ENCODE results near the gene AMMECR1.

The AMMECR1 gene

DNA sequence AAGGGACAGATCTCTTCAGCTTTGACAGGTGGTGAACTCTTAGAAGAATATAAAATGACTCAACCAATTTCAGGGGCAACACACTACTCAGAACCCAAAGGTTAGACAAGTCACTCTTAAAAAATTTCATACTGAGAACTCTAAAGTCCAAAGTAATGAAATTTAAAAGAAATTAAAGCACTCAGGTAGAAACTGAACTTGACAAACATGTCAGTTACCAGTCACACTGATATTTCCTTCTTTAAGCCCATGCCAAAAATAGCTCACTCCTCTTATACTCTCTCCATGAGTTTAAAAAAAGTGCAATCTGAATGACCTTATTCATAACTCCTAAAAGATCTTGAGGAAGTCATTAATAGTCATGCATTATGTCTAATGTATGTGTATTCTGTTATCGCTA, 40.3 kb downstream of the AMMECR1 start:
- H3K4me3 ChIP-seq (ENCODE audit: insufficient read length, low read depth), result no peak overlapping the region
- no peaks in the 10 kb centered on the region for H3K36me3 ChIP-seq (ENCODE audit: insufficient read depth, insufficient read length, low read length)
- DNase-seq (ENCODE audit: low read depth, low spot score), result no peak
- no peak overlapping the region for H3K9ac ChIP-seq (ENCODE audit: insufficient read length, low read depth)
- no peaks in the 10 kb centered on the region for H3K9me3 ChIP-seq (ENCODE audit: insufficient read depth, low read length)
- H3K4me1 ChIP-seq (ENCODE audit: insufficient read depth, insufficient read length), result no peaks in the 10 kb centered on the region
- no peaks in the 10 kb centered on the region for H3K27me3 ChIP-seq (ENCODE audit: insufficient read depth, insufficient read length)
- TF ChIP-seq SUZ12 (IDR thresholded peaks at IDR 0.05; ENCODE audit: extremely low read depth, insufficient read depth, insufficient read length), result no peak
- TF ChIP-seq YY1 (IDR thresholded peaks at IDR 0.05; ENCODE audit: insufficient read depth, insufficient read length), result no peak
- TF ChIP-seq ZNF274 (IDR thresholded peaks at IDR 0.05; ENCODE audit: low read depth, low read length), result no peak

DNA sequence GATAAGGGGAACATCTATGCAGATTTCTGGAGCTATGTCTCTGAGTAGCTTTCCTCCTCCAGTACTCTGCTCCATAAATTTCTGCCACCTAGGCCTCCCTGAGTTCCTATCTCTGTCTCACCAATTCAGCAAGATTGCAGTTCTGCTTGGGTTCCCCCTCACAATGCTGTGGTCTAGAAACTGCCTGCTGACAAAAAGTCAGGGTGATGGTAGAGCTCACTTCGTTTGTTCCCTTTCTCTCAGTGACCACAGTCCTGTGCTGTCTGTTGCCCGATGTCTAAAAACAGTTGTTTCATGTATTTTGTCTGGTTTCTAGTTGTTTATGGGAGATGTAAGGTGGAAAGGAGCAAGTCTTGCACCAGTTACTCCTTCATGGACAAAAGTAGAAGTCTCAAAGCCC, 41.1 kb downstream of the AMMECR1 start:
- Histone ChIP-seq H3K36me3 (ENCODE audit: insufficient read depth, insufficient read length, low read length) (no peaks in the 10 kb centered on the region), H3K4me1 (ENCODE audit: insufficient read depth, insufficient read length) (no peaks in the 10 kb centered on the region), H3K9me3 (ENCODE audit: insufficient read depth, low read length) (no peaks in the 10 kb centered on the region), H3K27me3 (ENCODE audit: insufficient read depth, insufficient read length) (no peaks in the 10 kb centered on the region), H3K9ac (ENCODE audit: insufficient read length, low read depth) (no peak overlapping the region), H3K4me3 (ENCODE audit: insufficient read length, low read depth) (no peak overlapping the region)
- TF ChIP-seq ZNF274 (IDR thresholded peaks at IDR 0.05; ENCODE audit: low read depth, low read length), result no peak
- TF ChIP-seq YY1 (IDR thresholded peaks at IDR 0.05; ENCODE audit: insufficient read depth, insufficient read length), result no peak
- TF ChIP-seq SUZ12 (IDR thresholded peaks at IDR 0.05; ENCODE audit: extremely low read depth, insufficient read depth, insufficient read length), result no peak
- no peak for DNase-seq (ENCODE audit: low read depth, low spot score)

DNA sequence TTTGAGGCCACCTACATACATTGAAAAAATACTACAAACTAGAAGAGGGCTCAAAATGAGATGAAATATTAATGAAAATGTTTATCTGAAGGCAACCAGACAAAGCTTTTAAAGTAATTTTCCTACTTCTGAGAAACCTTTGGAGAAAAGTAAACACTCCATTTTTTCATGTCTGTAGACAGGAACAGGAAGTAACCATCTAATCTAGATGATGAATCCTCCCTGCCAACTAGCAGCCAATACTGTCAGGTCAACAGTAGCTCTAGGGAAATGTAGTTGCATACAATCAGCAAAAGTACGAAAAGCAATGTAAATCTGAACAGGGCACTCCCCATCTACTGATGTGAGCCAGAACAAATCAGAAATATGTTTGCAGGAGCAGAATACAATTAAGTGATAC, 49.0 kb downstream of the AMMECR1 start:
- no peaks in the 10 kb centered on the region for H3K9me3 ChIP-seq (ENCODE audit: insufficient read depth, low read length)
- H3K27me3 ChIP-seq (ENCODE audit: insufficient read depth, insufficient read length), result no peaks in the 10 kb centered on the region
- H3K4me1 ChIP-seq (ENCODE audit: insufficient read depth, insufficient read length), result no peaks in the 10 kb centered on the region
- DNase-seq (ENCODE audit: low read depth, low spot score), result no peak
- no peaks in the 10 kb centered on the region for H3K36me3 ChIP-seq (ENCODE audit: insufficient read depth, insufficient read length, low read length)
- H3K9ac ChIP-seq (ENCODE audit: insufficient read length, low read depth), result no peak overlapping the region
- no peak overlapping the region for H3K4me3 ChIP-seq (ENCODE audit: insufficient read length, low read depth)
- TF ChIP-seq SUZ12 (IDR thresholded peaks at IDR 0.05; ENCODE audit: extremely low read depth, insufficient read depth, insufficient read length) (no peak), ZNF274 (IDR thresholded peaks at IDR 0.05; ENCODE audit: low read depth, low read length) (no peak), YY1 (IDR thresholded peaks at IDR 0.05; ENCODE audit: insufficient read depth, insufficient read length) (no peak)

DNA sequence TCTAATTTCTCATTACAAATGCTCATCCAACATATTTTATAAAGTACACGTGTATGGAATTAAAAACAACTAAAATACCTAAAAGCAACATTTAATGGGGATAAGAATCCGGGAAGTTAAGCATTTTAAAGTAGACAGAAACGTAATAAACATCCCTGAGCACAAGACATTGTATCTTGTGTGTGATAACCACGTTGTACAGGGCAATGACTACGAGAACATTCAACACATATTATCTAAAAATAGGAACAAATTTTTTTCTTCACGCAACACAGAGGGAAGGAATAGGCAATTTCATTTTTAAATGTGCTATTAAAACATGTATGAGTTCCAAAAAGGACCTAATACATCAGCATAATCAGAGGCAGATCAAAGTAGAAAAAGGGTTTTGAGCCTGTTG, 49.5 kb downstream of the AMMECR1 start:
- no peak for TF ChIP-seq YY1 (IDR thresholded peaks at IDR 0.05; ENCODE audit: insufficient read depth, insufficient read length)
- TF ChIP-seq SUZ12 (IDR thresholded peaks at IDR 0.05; ENCODE audit: extremely low read depth, insufficient read depth, insufficient read length), result no peak
- no peak for TF ChIP-seq ZNF274 (IDR thresholded peaks at IDR 0.05; ENCODE audit: low read depth, low read length)
- Histone ChIP-seq H3K4me1 (ENCODE audit: insufficient read depth, insufficient read length) (no peaks in the 10 kb centered on the region), H3K9me3 (ENCODE audit: insufficient read depth, low read length) (no peaks in the 10 kb centered on the region), H3K27me3 (ENCODE audit: insufficient read depth, insufficient read length) (no peaks in the 10 kb centered on the region), H3K9ac (ENCODE audit: insufficient read length, low read depth) (no peak overlapping the region), H3K36me3 (ENCODE audit: insufficient read depth, insufficient read length, low read length) (no peaks in the 10 kb centered on the region), H3K4me3 (ENCODE audit: insufficient read length, low read depth) (no peak overlapping the region)
- no peak for DNase-seq (ENCODE audit: low read depth, low spot score)

DNA sequence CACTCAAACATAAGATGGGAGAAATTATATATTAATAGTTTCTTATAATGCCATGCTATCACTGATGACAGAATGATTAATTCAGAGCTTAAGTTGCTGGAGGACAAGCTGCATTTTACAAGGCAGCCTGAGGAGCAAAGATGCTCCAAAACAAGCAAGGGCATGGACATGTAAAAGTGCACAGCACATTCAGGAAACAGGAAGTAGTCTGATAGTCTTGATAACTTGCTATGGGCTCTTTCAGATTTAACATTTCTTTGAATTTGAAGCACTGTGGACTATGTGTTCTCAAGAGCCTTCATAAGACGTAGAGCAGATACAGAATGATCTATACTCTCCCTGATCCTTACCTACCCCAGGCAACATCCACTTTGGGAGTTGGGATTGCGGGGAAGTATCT, 50.0 kb downstream of the AMMECR1 start:
- no peak for TF ChIP-seq SUZ12 (IDR thresholded peaks at IDR 0.05; ENCODE audit: extremely low read depth, insufficient read depth, insufficient read length)
- Histone ChIP-seq H3K27me3 (ENCODE audit: insufficient read depth, insufficient read length) (no peaks in the 10 kb centered on the region), H3K36me3 (ENCODE audit: insufficient read depth, insufficient read length, low read length) (no peaks in the 10 kb centered on the region), H3K4me3 (ENCODE audit: insufficient read length, low read depth) (no peak overlapping the region), H3K9me3 (ENCODE audit: insufficient read depth, low read length) (no peaks in the 10 kb centered on the region), H3K9ac (ENCODE audit: insufficient read length, low read depth) (no peak overlapping the region), H3K4me1 (ENCODE audit: insufficient read depth, insufficient read length) (no peaks in the 10 kb centered on the region)
- no peak for DNase-seq (ENCODE audit: low read depth, low spot score)

DNA sequence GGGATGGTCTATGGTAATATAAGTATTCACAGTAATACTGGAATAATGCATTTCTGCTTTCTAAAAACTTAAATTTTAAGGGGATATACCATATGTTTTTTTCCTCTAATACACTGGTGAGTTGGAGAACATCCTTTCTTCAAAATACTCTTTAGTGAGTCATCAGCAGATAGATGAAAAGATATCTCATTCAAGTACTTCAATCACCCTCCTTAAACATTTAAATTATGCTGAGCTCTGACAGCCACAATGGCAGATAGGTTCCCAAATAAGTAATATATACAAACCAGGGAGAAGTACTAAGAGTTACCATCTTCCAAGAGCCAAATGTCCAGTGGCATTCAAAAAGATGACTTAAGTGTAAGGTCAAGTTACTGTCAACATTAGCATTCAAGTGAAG, 52.2 kb downstream of the AMMECR1 start:
- H3K9me3 ChIP-seq (ENCODE audit: insufficient read depth, low read length), result no peaks in the 10 kb centered on the region
- no peaks in the 10 kb centered on the region for H3K36me3 ChIP-seq (ENCODE audit: insufficient read depth, insufficient read length, low read length)
- no peaks in the 10 kb centered on the region for H3K27me3 ChIP-seq (ENCODE audit: insufficient read depth, insufficient read length)
- H3K9ac ChIP-seq (ENCODE audit: insufficient read length, low read depth), result no peak overlapping the region
- H3K4me1 ChIP-seq (ENCODE audit: insufficient read depth, insufficient read length), result no peaks in the 10 kb centered on the region
- TF ChIP-seq SUZ12 (IDR thresholded peaks at IDR 0.05; ENCODE audit: extremely low read depth, insufficient read depth, insufficient read length) (no peak), YY1 (IDR thresholded peaks at IDR 0.05; ENCODE audit: insufficient read depth, insufficient read length) (no peak), ZNF274 (IDR thresholded peaks at IDR 0.05; ENCODE audit: low read depth, low read length) (no peak)
- no peak for DNase-seq (ENCODE audit: low read depth, low spot score)
- H3K4me3 ChIP-seq (ENCODE audit: insufficient read length, low read depth), result no peak overlapping the region

DNA sequence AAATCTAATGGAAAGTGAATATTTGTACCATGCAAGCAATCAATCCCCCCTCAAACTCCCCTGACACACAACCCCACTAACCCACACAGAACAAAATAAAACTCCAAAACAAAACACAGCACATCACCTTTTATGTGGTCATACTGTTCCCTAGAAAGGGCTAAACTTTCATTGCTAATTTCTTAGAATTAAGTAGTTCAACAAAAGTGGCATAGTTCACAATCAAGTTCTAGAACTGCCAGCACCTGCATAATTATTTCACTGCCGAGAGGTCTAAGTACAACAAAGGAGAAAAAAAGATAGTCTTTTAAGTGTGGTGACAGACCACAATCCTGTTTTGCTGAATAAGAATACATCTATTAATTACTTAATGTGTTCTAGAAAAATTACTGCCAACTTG, 58.8 kb downstream of the AMMECR1 start:
- H3K9me3 ChIP-seq (ENCODE audit: insufficient read depth, low read length), result no peaks in the 10 kb centered on the region
- no peaks in the 10 kb centered on the region for H3K27me3 ChIP-seq (ENCODE audit: insufficient read depth, insufficient read length)
- no peaks in the 10 kb centered on the region for H3K4me1 ChIP-seq (ENCODE audit: insufficient read depth, insufficient read length)
- no peak for DNase-seq (ENCODE audit: low read depth, low spot score)
- no peak overlapping the region for H3K4me3 ChIP-seq (ENCODE audit: insufficient read length, low read depth)
- no peaks in the 10 kb centered on the region for H3K36me3 ChIP-seq (ENCODE audit: insufficient read depth, insufficient read length, low read length)
- no peak overlapping the region for H3K9ac ChIP-seq (ENCODE audit: insufficient read length, low read depth)
- TF ChIP-seq YY1 (IDR thresholded peaks at IDR 0.05; ENCODE audit: insufficient read depth, insufficient read length) (no peak), ZNF274 (IDR thresholded peaks at IDR 0.05; ENCODE audit: low read depth, low read length) (no peak), SUZ12 (IDR thresholded peaks at IDR 0.05; ENCODE audit: extremely low read depth, insufficient read depth, insufficient read length) (no peak)

DNA sequence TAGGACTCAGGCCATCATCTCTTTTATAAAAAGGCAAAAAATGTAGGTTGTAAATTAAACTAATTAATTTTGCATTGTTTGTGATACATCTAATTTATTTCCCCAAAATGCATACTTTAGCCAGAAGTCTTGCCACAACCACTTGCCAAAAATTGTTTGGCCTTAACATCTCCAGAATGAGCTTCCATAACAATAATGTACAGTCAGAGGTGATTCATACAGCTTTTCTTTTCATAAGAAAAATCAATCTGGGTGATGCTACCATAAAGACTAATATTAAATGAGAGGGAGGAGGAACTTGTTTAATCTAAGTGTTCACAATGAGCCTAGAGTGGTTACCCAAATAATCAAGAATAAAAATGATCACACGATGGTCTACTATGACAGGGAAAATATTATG, 59.3 kb downstream of the AMMECR1 start:
- DNase-seq (ENCODE audit: low read depth, low spot score), result no peak
- Histone ChIP-seq H3K4me1 (ENCODE audit: insufficient read depth, insufficient read length) (no peaks in the 10 kb centered on the region), H3K4me3 (ENCODE audit: insufficient read length, low read depth) (no peak overlapping the region), H3K9me3 (ENCODE audit: insufficient read depth, low read length) (no peaks in the 10 kb centered on the region), H3K36me3 (ENCODE audit: insufficient read depth, insufficient read length, low read length) (no peaks in the 10 kb centered on the region), H3K27me3 (ENCODE audit: insufficient read depth, insufficient read length) (no peaks in the 10 kb centered on the region), H3K9ac (ENCODE audit: insufficient read length, low read depth) (no peak overlapping the region)
- no peak for TF ChIP-seq ZNF274 (IDR thresholded peaks at IDR 0.05; ENCODE audit: low read depth, low read length)
- no peak for TF ChIP-seq SUZ12 (IDR thresholded peaks at IDR 0.05; ENCODE audit: extremely low read depth, insufficient read depth, insufficient read length)
- no peak for TF ChIP-seq YY1 (IDR thresholded peaks at IDR 0.05; ENCODE audit: insufficient read depth, insufficient read length)
